OCI-LY3 (cell line): Measurements from ENCODE around the gene SLC35A3.

Experiments used
- CTCF ChIP-seq: fragments of 200-600, 300-600 bp; sonication (generic); IDR thresholded peaks from 2 replicates; pipeline ENCODE4 v1.5.1; 2014; ENCODE audit warnings: antibody characterized with exemption, low read length, low read depth
- EZH2phosphoT487 ChIP-seq: fragments of 200-600 bp; shearing (Covaris generic); IDR thresholded peaks from 2 replicates; pipeline ENCODE4 v1.6.1; 2018; ENCODE audit warnings: antibody characterized with exemption, mixed run types, low read depth

- TF ChIP-seq CTCF: no peak
- TF ChIP-seq EZH2phosphoT487: no peak
These were observed 27.1 kb upstream of the SLC35A3 start for GRCh38 chr1:99942723-99943122.
